Uterus (tissue), 2 donors: Measurements from ENCODE around the gene RNF13.

Experiments used
- CTCF ChIP-seq, 4 experiments: fragments of 200-600 bp in 2 of 4; fragments of 450-650 bp in 2 of 4; sonication (generic) in 2 of 4; IDR thresholded peaks; one replicate each; pipeline ENCODE4 v1.5.1; 2016 to 2019; ENCODE audit warnings: antibody characterized with exemption in 4 of 4, mild to moderate bottlenecking in 2 of 4, moderate library complexity in 1 of 4
- POLR2A ChIP-seq, 2 donors: fragments of 450-650 bp; IDR thresholded peaks; one replicate each; pipeline ENCODE4 v1.6.1; 2016; ENCODE audit warnings: antibody characterized with exemption in 2 of 2, mild to moderate bottlenecking in 1 of 2, moderate library complexity in 1 of 2

- TF ChIP-seq CTCF (IDR thresholded peaks at IDR 0.05): no peak
- TF ChIP-seq POLR2A (IDR thresholded peaks at IDR 0.05): no peak
These were observed 146.4 kb downstream of the RNF13 start for GRCh38 chr3:149959443-149959842.
